ENCODE data around the gene CHMP1A. TPM values are rescaled to one million over a fixed set of nuclear protein-coding genes. Genes with fewer than 3 reads are reported as not detected.
"Not testable (repeated sequence)": the region's sequence is repeated elsewhere in the genome, so short reads cannot be mapped to it uniquely, and the experiment has no call there.

CHMP1A gene
- total RNA-seq, 1 experiment from 2014 or later = 159 TPM

- Histone ChIP-seq H3K4me3 (ENCODE audit: low read depth, low read length) (no peak overlapping the region), H3K27me3 (replicated peaks; ENCODE audit: control insufficient read depth, insufficient read depth, low read length) (no peaks in the 10 kb centered on the region), H3K9me3 (peaks cover 15% of the 10 kb centered on the region), H3K36me3 (ENCODE audit: control insufficient read depth, insufficient read depth, low read length) (no peaks in the 10 kb centered on the region), H3K4me1 (no peaks in the 10 kb centered on the region)
- ChIA-PET POLR2A (no interaction called here), CTCF (no interaction called here)
- H3K4me3 Mint-ChIP-seq (ENCODE audit: unreplicated experiment) = no peak overlapping the region
- no peaks in the 10 kb centered on the region for H3K4me1 Mint-ChIP-seq (ENCODE audit: low read depth, unreplicated experiment)
- BruUV-seq (replicated peaks) = no TSS peak
- intact Hi-C loops (cut with micrococcal nuclease; ENCODE audit: unreplicated experiment) = no loop called here
- H3K27me3 Mint-ChIP-seq (ENCODE audit: insufficient read depth, unreplicated experiment) = no peaks in the 10 kb centered on the region
- H3K27ac Mint-ChIP-seq (ENCODE audit: unreplicated experiment) = no peak overlapping the region
- H3K9me3 Mint-ChIP-seq (ENCODE audit: unreplicated experiment) = no peaks in the 10 kb centered on the region
- no peak for TF ChIP-seq CTCF (IDR thresholded peaks at IDR 0.05; ENCODE audit: insufficient read depth in 1 of 2, low read depth in 1 of 2, low read length in 1 of 2, severe bottlenecking in 1 of 2, unreplicated experiment in 1 of 2)
- H3K36me3 Mint-ChIP-seq (ENCODE audit: insufficient read depth, unreplicated experiment) = peaks cover 10% of the 10 kb centered on the region
- DNase-seq = no peak
Measured at GRCh38 chr16:89672177-89672941, 14.9 kb upstream of the CHMP1A start.

GRCh38 chr16:89671565-89671964 lies 14.1 kb upstream of the CHMP1A start:
- POLR2A ChIA-PET = interaction anchor here (0.6 kb wide), 1 partner anchor 454 kb away, joined by 3 read pairs; the partner anchor contains the start of gene ZNF778
- H3K4me1 Mint-ChIP-seq (ENCODE audit: low read depth, unreplicated experiment); H3K9me3 ChIP-seq; H3K4me3 Mint-ChIP-seq (ENCODE audit: unreplicated experiment); DNase-seq; H3K36me3 ChIP-seq (ENCODE audit: control insufficient read depth, insufficient read depth, low read length); BruUV-seq (replicated peaks); H3K27me3 ChIP-seq (replicated peaks; ENCODE audit: control insufficient read depth, insufficient read depth, low read length); intact Hi-C loops (cut with micrococcal nuclease; ENCODE audit: unreplicated experiment); H3K27me3 Mint-ChIP-seq (ENCODE audit: insufficient read depth, unreplicated experiment); H3K4me3 ChIP-seq (ENCODE audit: low read depth, low read length); H3K4me1 ChIP-seq; H3K9me3 Mint-ChIP-seq (ENCODE audit: unreplicated experiment); H3K27ac Mint-ChIP-seq (ENCODE audit: unreplicated experiment): not testable (repeated sequence)
- CTCF ChIA-PET = interaction anchor here (1.9 kb wide), 1 partner anchor 29 kb away, joined by 7 read pairs; no protein-coding TSS in a partner anchor
- H3K36me3 Mint-ChIP-seq (ENCODE audit: insufficient read depth, unreplicated experiment) = peaks cover 13% of the 10 kb centered on the region

- H3K4me3 ChIP-seq (ENCODE audit: low read depth, low read length) = no peak overlapping the region
- DNase-seq = no peak
- ChIA-PET CTCF (interaction anchor here (0.8 to 1.9 kb wide), 2 partner anchors 29 to 71 kb away, joined by 3 to 7 read pairs; no protein-coding TSS in a partner anchor), POLR2A (interaction anchor here (0.6 kb wide), 1 partner anchor 453 kb away, joined by 3 read pairs; the partner anchor contains the start of gene ZNF778)
- H3K27me3 ChIP-seq (replicated peaks; ENCODE audit: control insufficient read depth, insufficient read depth, low read length) = no peaks in the 10 kb centered on the region
- H3K27ac Mint-ChIP-seq (ENCODE audit: unreplicated experiment) = no peak overlapping the region
- intact Hi-C loops (cut with micrococcal nuclease; ENCODE audit: unreplicated experiment) = no loop called here
- no peak for TF ChIP-seq CTCF (IDR thresholded peaks at IDR 0.05; ENCODE audit: insufficient read depth in 1 of 2, low read depth in 1 of 2, low read length in 1 of 2, severe bottlenecking in 1 of 2, unreplicated experiment in 1 of 2)
- no peaks in the 10 kb centered on the region for H3K36me3 ChIP-seq (ENCODE audit: control insufficient read depth, insufficient read depth, low read length)
- BruUV-seq (replicated peaks) = no TSS peak
- peaks cover 15% of the 10 kb centered on the region for H3K9me3 ChIP-seq
- H3K27me3 Mint-ChIP-seq (ENCODE audit: insufficient read depth, unreplicated experiment) = no peaks in the 10 kb centered on the region
- peaks cover 16% of the 10 kb centered on the region for H3K36me3 Mint-ChIP-seq (ENCODE audit: insufficient read depth, unreplicated experiment)
- no peaks in the 10 kb centered on the region for H3K4me1 ChIP-seq
- no peaks in the 10 kb centered on the region for H3K4me1 Mint-ChIP-seq (ENCODE audit: low read depth, unreplicated experiment)
- H3K9me3 Mint-ChIP-seq (ENCODE audit: unreplicated experiment) = peaks cover 14% of the 10 kb centered on the region
- no peak overlapping the region for H3K4me3 Mint-ChIP-seq (ENCODE audit: unreplicated experiment)
Measured at GRCh38 chr16:89670496-89671431, 13.3 kb upstream of the CHMP1A start.

Measured in Caco-2 (cell line).